Neural cell (in vitro differentiated cells): ENCODE measurements around the gene NDST3. TPM values are rescaled to one million over a fixed set of nuclear protein-coding genes. Genes with fewer than 3 reads are reported as not detected.

Source experiments
- H2AFZ ChIP-seq: fragments of 200-600, 300-800 bp; sonication (generic), shearing (Covaris generic); 2 replicates; pipeline ENCODE4 v1.6.0; 2014; ENCODE audit warnings: low read depth, mild to moderate bottlenecking, antibody characterized with exemption, low read length, moderate library complexity
- H3F3A ChIP-seq: fragments of 200-600 bp; shearing (Covaris generic); 2 replicates; pipeline ENCODE4 v1.6.1; 2016; ENCODE audit warnings: mild to moderate bottlenecking, moderate library complexity, mixed read lengths, antibody characterized with exemption, low read length; ENCODE audit not compliant: insufficient read depth, poor library complexity, severe bottlenecking
- H3K27ac ChIP-seq: fragments of 200-600, 300-800 bp; sonication (generic), shearing (Covaris generic); 2 replicates; pipeline ENCODE4 v1.5.1; 2014; ENCODE audit warnings: mild to moderate bottlenecking, low read length, moderate library complexity
- H3K27me3 ChIP-seq: fragments of 300-800, 200-600 bp; sonication (generic), shearing (Covaris generic); 2 replicates; pipeline ENCODE4 v1.6.0; 2014; ENCODE audit warnings: mild to moderate bottlenecking, low read depth, low read length, moderate library complexity; ENCODE audit not compliant: insufficient read depth
- H3K36me3 ChIP-seq: fragments of 300-800, 200-600 bp; sonication (generic), shearing (Covaris generic); 2 replicates; pipeline ENCODE4 v1.5.1; 2014; ENCODE audit warnings: mild to moderate bottlenecking, antibody characterized with exemption, low read length, moderate library complexity; ENCODE audit not compliant: insufficient read depth
- H3K4me2 ChIP-seq: fragments of 300-800, 200-600 bp; sonication (generic), shearing (Covaris generic); 2 replicates; pipeline ENCODE4 v1.6.0; 2014; ENCODE audit warnings: mild to moderate bottlenecking, low read length
- H3K4me3 ChIP-seq: fragments of 300-800, 200-600 bp; sonication (generic), shearing (Covaris generic); 2 replicates; pipeline ENCODE4 v1.5.1; 2014; ENCODE audit warnings: mild to moderate bottlenecking, low read length, moderate library complexity
- H3K79me2 ChIP-seq: fragments of 200-600 bp; shearing (Covaris generic); replicated peaks from 2 replicates; pipeline ENCODE4 v1.6.0; 2014; ENCODE audit warnings: mild to moderate bottlenecking, low read length, moderate library complexity; ENCODE audit not compliant: insufficient read depth
- H3K9ac ChIP-seq: fragments of 300-800, 200-600 bp; sonication (generic), shearing (Covaris generic); 2 replicates; pipeline ENCODE4 v1.6.1; 2016; ENCODE audit warnings: mild to moderate bottlenecking, low read length, mixed read lengths
- H3K9me2 ChIP-seq: fragments of 200-600 bp; shearing (Covaris generic); 2 replicates; pipeline ENCODE4 v1.6.1; 2016; ENCODE audit warnings: mild to moderate bottlenecking, low read length, mixed read lengths; ENCODE audit not compliant: insufficient read depth
- H3K9me3 ChIP-seq: fragments of 200-600, 300-800 bp; sonication (generic), shearing (Covaris generic); 2 replicates; pipeline ENCODE4 v1.6.1; 2016; ENCODE audit warnings: mild to moderate bottlenecking, mixed run types, low read length, moderate library complexity, mixed read lengths
- H4K20me1 ChIP-seq: fragments of 200-600 bp; shearing (Covaris generic); 2 replicates; pipeline ENCODE4 v1.6.1; 2016; ENCODE audit warnings: mild to moderate bottlenecking, mixed run types; ENCODE audit not compliant: insufficient read depth
- EP300 ChIP-seq: fragments of 450-650 bp; conservative IDR thresholded peaks from 2 replicates; pipeline ENCODE4 v1.6.1; 2014; ENCODE audit warnings: antibody characterized with exemption, mild to moderate bottlenecking, moderate library complexity; ENCODE audit not compliant: poor library complexity, severe bottlenecking
- EZH2 ChIP-seq: fragments of 200-600, 300-800 bp; shearing (Covaris generic), sonication (generic); IDR thresholded peaks from 2 replicates; pipeline ENCODE4 v1.6.1; 2014; ENCODE audit warnings: antibody characterized with exemption, low read length, borderline replicate concordance, mild to moderate bottlenecking; ENCODE audit not compliant: insufficient read depth, poor library complexity, severe bottlenecking
- MXI1 ChIP-seq: fragments of 450-650 bp; conservative IDR thresholded peaks from 2 replicates; pipeline ENCODE4 v1.6.1; 2014; ENCODE audit warnings: antibody characterized with exemption, mild to moderate bottlenecking; ENCODE audit not compliant: poor library complexity, severe bottlenecking
- POLR2AphosphoS5 ChIP-seq: IDR thresholded peaks from 2 replicates; pipeline ENCODE4 v1.6.1; 2012
- RAD21 ChIP-seq: fragments of 450-650 bp; conservative IDR thresholded peaks from 2 replicates; pipeline ENCODE4 v1.6.1; 2014; ENCODE audit warnings: antibody characterized with exemption, mild to moderate bottlenecking, moderate library complexity
- SMC3 ChIP-seq: fragments of 450-650 bp; conservative IDR thresholded peaks from 2 replicates; pipeline ENCODE4 v1.6.1; 2014; ENCODE audit warnings: antibody characterized with exemption, mild to moderate bottlenecking, moderate library complexity; ENCODE audit not compliant: poor library complexity
- TAF1 ChIP-seq: IDR thresholded peaks from 2 replicates; pipeline ENCODE4 v1.6.1; 2012; ENCODE audit warnings: low read depth
- polyA plus RNA-seq: library from polyadenylated mRNA; depleted of rRNA; stranded (reverse); fragments of >200 nt; gene quantifications from 2 replicates; pipeline ENCODE4 v1.2.3, GENCODE V29; 2014
- TF ChIP-seq, protein P1 (sequence below): IDR thresholded peaks from 2 replicates; pipeline ENCODE4 v1.6.1; 2012; ENCODE audit warnings: borderline replicate concordance
- TF ChIP-seq, protein P2 (sequence below): fragments of 450-650 bp; IDR thresholded peaks from 2 replicates; pipeline ENCODE4 v1.5.1; 2014; ENCODE audit warnings: antibody characterized with exemption, mild to moderate bottlenecking, moderate library complexity; ENCODE audit not compliant: poor library complexity, severe bottlenecking

The NDST3 gene
- polyA plus RNA-seq, 1 donor from 2014 or later = 4.0 TPM

DNA sequence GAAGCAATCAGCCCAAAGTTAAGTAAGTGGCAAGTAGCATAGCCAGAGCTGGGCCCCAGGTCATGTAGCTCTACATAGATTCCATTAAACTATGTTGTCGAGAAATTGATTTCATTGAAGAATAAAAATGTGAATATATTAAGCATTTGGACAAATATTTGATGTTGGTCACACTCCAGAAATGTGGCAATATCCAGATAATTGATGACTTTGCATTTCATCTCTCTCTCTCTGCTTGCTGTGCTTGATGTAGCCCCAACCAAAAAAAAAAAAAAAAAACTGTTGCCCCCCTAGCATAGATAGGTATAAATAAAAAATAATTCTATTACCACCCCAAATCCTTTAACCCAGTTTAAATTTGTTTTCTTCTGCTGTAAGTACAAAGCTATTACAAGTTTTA, 7.5 kb upstream of the NDST3 start:
- Histone ChIP-seq H3K27me3 (peaks cover 1% of the 10 kb centered on the region), H3K4me3 (no peak overlapping the region), H3F3A (no peaks in the 10 kb centered on the region), H3K79me2 (no peaks in the 10 kb centered on the region), H3K9ac (no peak overlapping the region), H3K36me3 (no peaks in the 10 kb centered on the region), H2AFZ (no peak overlapping the region), H3K27ac (no peak overlapping the region), H3K9me2 (no peaks in the 10 kb centered on the region), H3K4me2 (no peak overlapping the region), H4K20me1 (no peaks in the 10 kb centered on the region), H3K9me3 (no peaks in the 10 kb centered on the region)
- no peak for TF ChIP-seq EP300
- TF ChIP-seq SMC3 = no peak
- TF ChIP-seq, protein P1, sequence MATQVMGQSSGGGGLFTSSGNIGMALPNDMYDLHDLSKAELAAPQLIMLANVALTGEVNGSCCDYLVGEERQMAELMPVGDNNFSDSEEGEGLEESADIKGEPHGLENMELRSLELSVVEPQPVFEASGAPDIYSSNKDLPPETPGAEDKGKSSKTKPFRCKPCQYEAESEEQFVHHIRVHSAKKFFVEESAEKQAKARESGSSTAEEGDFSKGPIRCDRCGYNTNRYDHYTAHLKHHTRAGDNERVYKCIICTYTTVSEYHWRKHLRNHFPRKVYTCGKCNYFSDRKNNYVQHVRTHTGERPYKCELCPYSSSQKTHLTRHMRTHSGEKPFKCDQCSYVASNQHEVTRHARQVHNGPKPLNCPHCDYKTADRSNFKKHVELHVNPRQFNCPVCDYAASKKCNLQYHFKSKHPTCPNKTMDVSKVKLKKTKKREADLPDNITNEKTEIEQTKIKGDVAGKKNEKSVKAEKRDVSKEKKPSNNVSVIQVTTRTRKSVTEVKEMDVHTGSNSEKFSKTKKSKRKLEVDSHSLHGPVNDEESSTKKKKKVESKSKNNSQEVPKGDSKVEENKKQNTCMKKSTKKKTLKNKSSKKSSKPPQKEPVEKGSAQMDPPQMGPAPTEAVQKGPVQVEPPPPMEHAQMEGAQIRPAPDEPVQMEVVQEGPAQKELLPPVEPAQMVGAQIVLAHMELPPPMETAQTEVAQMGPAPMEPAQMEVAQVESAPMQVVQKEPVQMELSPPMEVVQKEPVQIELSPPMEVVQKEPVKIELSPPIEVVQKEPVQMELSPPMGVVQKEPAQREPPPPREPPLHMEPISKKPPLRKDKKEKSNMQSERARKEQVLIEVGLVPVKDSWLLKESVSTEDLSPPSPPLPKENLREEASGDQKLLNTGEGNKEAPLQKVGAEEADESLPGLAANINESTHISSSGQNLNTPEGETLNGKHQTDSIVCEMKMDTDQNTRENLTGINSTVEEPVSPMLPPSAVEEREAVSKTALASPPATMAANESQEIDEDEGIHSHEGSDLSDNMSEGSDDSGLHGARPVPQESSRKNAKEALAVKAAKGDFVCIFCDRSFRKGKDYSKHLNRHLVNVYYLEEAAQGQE = no peak
- no peak for TF ChIP-seq MXI1
- TF ChIP-seq, protein P2, sequence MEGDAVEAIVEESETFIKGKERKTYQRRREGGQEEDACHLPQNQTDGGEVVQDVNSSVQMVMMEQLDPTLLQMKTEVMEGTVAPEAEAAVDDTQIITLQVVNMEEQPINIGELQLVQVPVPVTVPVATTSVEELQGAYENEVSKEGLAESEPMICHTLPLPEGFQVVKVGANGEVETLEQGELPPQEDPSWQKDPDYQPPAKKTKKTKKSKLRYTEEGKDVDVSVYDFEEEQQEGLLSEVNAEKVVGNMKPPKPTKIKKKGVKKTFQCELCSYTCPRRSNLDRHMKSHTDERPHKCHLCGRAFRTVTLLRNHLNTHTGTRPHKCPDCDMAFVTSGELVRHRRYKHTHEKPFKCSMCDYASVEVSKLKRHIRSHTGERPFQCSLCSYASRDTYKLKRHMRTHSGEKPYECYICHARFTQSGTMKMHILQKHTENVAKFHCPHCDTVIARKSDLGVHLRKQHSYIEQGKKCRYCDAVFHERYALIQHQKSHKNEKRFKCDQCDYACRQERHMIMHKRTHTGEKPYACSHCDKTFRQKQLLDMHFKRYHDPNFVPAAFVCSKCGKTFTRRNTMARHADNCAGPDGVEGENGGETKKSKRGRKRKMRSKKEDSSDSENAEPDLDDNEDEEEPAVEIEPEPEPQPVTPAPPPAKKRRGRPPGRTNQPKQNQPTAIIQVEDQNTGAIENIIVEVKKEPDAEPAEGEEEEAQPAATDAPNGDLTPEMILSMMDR = no peak
- TF ChIP-seq TAF1 = no peak
- TF ChIP-seq EZH2 = no peak
- TF ChIP-seq RAD21 = no peak

DNA sequence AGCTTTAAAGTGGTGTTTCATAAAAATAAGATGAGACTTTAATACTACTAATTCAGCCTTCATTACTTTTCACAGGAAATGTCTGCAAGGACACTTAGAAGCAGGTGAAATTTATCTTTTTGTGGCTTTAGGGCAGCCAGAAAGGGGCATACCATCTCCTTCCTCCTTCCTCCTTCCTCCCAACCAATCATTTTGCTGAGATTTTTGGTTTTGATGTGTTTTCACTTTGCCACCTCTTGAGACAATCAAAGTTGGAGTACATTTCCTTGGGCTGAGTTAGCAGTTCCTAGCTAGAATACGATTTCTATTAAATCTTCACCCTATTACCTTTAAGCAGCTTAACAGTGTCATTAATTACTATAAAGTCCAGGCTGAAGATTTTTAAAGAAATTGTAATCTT, 5.1 kb upstream of the NDST3 start:
- Histone ChIP-seq H2AFZ (no peak overlapping the region), H3K9ac (no peak overlapping the region), H3K4me2 (no peak overlapping the region), H3K9me2 (no peaks in the 10 kb centered on the region), H3K79me2 (no peaks in the 10 kb centered on the region), H3F3A (no peaks in the 10 kb centered on the region), H3K27ac (no peak overlapping the region), H3K9me3 (no peaks in the 10 kb centered on the region), H4K20me1 (no peaks in the 10 kb centered on the region), H3K36me3 (no peaks in the 10 kb centered on the region), H3K27me3 (peaks cover 9% of the 10 kb centered on the region), H3K4me3 (no peak overlapping the region)
- TF ChIP-seq SMC3 (no peak), RAD21 (no peak), EZH2 (no peak), MXI1 (no peak), EP300 (no peak), POLR2AphosphoS5 (no peak), TAF1 (no peak)
- TF ChIP-seq, protein P2 = no peak
- TF ChIP-seq, protein P1 = no peak
